CD4-positive, alpha-beta memory T cell (primary cell): ENCODE results near the gene GNPDA2. TPM values are rescaled to one million over a fixed set of nuclear protein-coding genes. Genes with fewer than 3 reads are reported as not detected.
A peak's percentile ranks its signal among the peaks of the same experiment; 100 is the strongest.

Experiments used
- CTCF ChIA-PET: fragments of 350-600 bp; sonication (Branson Sonifier 250); formaldehyde crosslinking; loops from one replicate; lab custom pipeline; 2021; ENCODE audit warnings: inconsistent platforms; ENCODE audit not compliant: partially characterized antibody; lab: Charles Lee
- POLR2A ChIA-PET: fragments of 350-600 bp; sonication (Branson Sonifier 250); formaldehyde crosslinking; loops from one replicate; lab custom pipeline; 2021; ENCODE audit not compliant: partially characterized antibody; lab: Charles Lee
- DNase-seq, 5 donors: peaks; one replicate each; pipeline versions ENCODE4 v3.0.0 to v3.0.0-alpha.2; 2020 to 2022; ENCODE audit warnings: mixed read lengths in 1 of 5
- H3K27ac ChIP-seq: one replicate; pipeline ENCODE4 v1.7.0; 2013; ENCODE audit warnings: low read depth, low read length
- H3K27me3 ChIP-seq: 2 replicates; pipeline ENCODE4 v1.7.0; 2013; ENCODE audit warnings: mild to moderate bottlenecking, low read length, moderate library complexity; ENCODE audit not compliant: insufficient read depth
- H3K36me3 ChIP-seq: 2 replicates; pipeline ENCODE4 v1.7.0; 2013; ENCODE audit warnings: mild to moderate bottlenecking, low read length, moderate library complexity; ENCODE audit not compliant: insufficient read depth
- H3K4me1 ChIP-seq: 2 replicates; pipeline ENCODE4 v1.7.0; 2013; ENCODE audit warnings: mild to moderate bottlenecking, low read length, moderate library complexity; ENCODE audit not compliant: insufficient read depth
- H3K4me3 ChIP-seq, 2 donors: one replicate each; pipeline ENCODE4 v1.7.0; 2013; ENCODE audit warnings: low read length in 2 of 2, mild to moderate bottlenecking in 1 of 2
- H3K9me3 ChIP-seq, 2 donors: one replicate each; pipeline ENCODE4 v1.7.0; 2013; ENCODE audit warnings: low read length in 2 of 2, control low read depth in 1 of 2; ENCODE audit not compliant: control insufficient read depth in 1 of 2
- H3K27ac Mint-ChIP-seq, 7 donors: one replicate each; pipeline ENCODE4 v1.8.0; 2020 to 2021; ENCODE audit warnings: mixed read lengths in 7 of 7, mild to moderate bottlenecking in 6 of 7, inconsistent platforms in 3 of 7, moderate library complexity in 3 of 7
- H3K27me3 Mint-ChIP-seq, 2 donors: one replicate each; pipeline ENCODE4 v1.8.0; 2020 to 2021; ENCODE audit warnings: mixed read lengths in 2 of 2
- H3K36me3 Mint-ChIP-seq, 2 donors: one replicate each; pipeline ENCODE4 v1.8.0; 2020 to 2021; ENCODE audit warnings: mixed read lengths in 2 of 2, inconsistent platforms in 1 of 2, mild to moderate bottlenecking in 1 of 2
- H3K4me1 Mint-ChIP-seq, 4 donors: one replicate each; pipeline ENCODE4 v1.8.0; 2020 to 2021; ENCODE audit warnings: mixed read lengths in 4 of 4, mild to moderate bottlenecking in 1 of 4
- H3K4me3 Mint-ChIP-seq, 8 donors: one replicate each; pipeline ENCODE4 v1.8.0; 2020 to 2021; ENCODE audit warnings: mixed read lengths in 8 of 8, mild to moderate bottlenecking in 7 of 8, moderate library complexity in 6 of 8, inconsistent platforms in 3 of 8
- H3K9me3 Mint-ChIP-seq, 8 donors: one replicate each; pipeline ENCODE4 v1.8.0; 2020 to 2021; ENCODE audit warnings: mixed read lengths in 8 of 8, mild to moderate bottlenecking in 5 of 8, inconsistent platforms in 3 of 8, moderate library complexity in 1 of 8
- intact Hi-C: fragments of 100-400 bp; cut with micrococcal nuclease; formaldehyde crosslinking; loops from one replicate; pipeline ENCODE4 v1.15.1; 2023
- polyA plus RNA-seq, 2 donors: library from polyadenylated mRNA; unstranded; fragments of 300-500 nt; fragmentation: Illumina TruSeq; gene quantifications; one replicate each; pipeline ENCODE4 v1.2.3, GENCODE V29; 2021
- total RNA-seq, 2 experiments: library from RNA; stranded (reverse); gene quantifications; one replicate each; pipeline ENCODE4 v1.2.3, GENCODE V29; 2021

The GNPDA2 gene
- total and polyA plus RNA-seq, 4 experiments from 2014 or later, result 12.5 to 23.5 (median 17.8) TPM

DNA sequence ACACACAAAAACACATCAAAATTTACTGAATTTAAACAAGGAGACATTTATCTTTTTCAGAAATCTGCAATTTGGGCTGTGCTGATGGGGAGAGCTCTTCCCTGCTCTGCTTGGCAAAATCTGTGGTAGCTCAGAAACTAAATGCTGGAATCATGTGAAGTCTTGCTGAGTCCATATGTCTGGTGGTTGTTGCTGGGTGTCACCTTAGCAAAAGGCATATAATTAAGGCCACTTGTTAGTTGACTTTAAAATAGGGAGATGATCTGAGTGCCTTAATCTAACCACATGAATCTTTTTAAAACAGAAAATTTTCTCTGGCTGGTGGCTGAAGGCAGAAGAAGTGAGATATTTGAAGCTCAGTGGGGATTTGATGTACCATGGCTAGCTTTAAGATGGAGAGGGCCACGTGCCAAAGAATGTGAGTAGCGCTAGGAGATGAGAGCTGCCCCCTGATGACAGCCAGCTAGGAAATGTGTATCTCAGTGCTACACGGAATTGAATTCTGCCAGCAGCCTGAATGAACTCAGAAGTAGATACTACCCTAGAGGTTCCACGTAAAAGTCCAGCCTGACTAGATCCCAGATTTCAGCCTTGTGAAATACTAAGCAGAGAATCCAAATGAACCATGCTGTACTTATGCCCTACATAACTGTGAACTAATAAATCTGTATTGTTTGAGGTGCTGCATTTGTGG lies 55.7 kb downstream of the GNPDA2 start:
- no peaks in the 10 kb centered on the region for H3K4me1 ChIP-seq
- H3K27me3 Mint-ChIP-seq, result peaks cover 3 to 4% of the 10 kb centered on the region in 2 donors
- no peaks in the 10 kb centered on the region for H3K36me3 ChIP-seq
- no peak overlapping the region for H3K27ac ChIP-seq
- no peak overlapping the region for H3K4me3 Mint-ChIP-seq
- H3K36me3 Mint-ChIP-seq, result no peaks in the 10 kb centered on the region
- H3K4me1 Mint-ChIP-seq, result no peaks in the 10 kb centered on the region
- H3K27ac Mint-ChIP-seq, result no peak overlapping the region
- H3K9me3 ChIP-seq, result no peaks in the 10 kb centered on the region
- no peak overlapping the region for H3K4me3 ChIP-seq
- DNase-seq, result no peak
- no peaks in the 10 kb centered on the region for H3K9me3 Mint-ChIP-seq
- no peaks in the 10 kb centered on the region for H3K27me3 ChIP-seq
- CTCF ChIA-PET, result no interaction called here
- POLR2A ChIA-PET, result no interaction called here
- intact Hi-C loops, result no loop called here

DNA sequence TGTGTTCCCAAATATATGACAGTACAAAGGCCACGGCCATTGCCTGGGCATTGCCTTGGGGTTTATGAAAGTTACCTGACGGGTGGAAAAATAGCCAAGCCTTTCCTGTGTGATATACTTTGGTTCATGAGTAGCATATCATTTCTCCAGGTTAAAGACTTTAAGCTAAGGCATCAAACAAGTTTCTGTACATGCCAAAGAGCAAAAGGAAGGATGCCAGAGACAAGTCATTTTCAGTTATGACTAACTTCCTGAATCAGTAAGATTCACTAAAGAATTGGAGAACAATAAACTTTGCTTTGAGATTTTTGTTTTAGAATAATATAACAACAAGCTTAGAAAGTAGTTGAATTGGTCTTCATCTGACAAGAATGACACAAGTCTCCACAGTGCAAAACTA lies 57.8 kb downstream of the GNPDA2 start:
- Mint-ChIP-seq H3K27me3 (peaks cover 3 to 4% of the 10 kb centered on the region in 2 donors), H3K4me3 (no peak overlapping the region), H3K27ac (no peak overlapping the region), H3K9me3 (no peaks in the 10 kb centered on the region), H3K4me1 (no peaks in the 10 kb centered on the region), H3K36me3 (no peaks in the 10 kb centered on the region)
- Histone ChIP-seq H3K4me3 (no peak overlapping the region), H3K9me3 (no peaks in the 10 kb centered on the region), H3K36me3 (no peaks in the 10 kb centered on the region), H3K27ac (no peak overlapping the region), H3K27me3 (no peaks in the 10 kb centered on the region), H3K4me1 (no peaks in the 10 kb centered on the region)
- ChIA-PET POLR2A (interaction anchor here (1.2 kb wide), 1 partner anchor 9 kb away, joined by 3 read pairs; the partner anchor contains the start of gene GUF1), CTCF (no interaction called here)
- no peak for DNase-seq
- intact Hi-C loops, result no loop called here

DNA sequence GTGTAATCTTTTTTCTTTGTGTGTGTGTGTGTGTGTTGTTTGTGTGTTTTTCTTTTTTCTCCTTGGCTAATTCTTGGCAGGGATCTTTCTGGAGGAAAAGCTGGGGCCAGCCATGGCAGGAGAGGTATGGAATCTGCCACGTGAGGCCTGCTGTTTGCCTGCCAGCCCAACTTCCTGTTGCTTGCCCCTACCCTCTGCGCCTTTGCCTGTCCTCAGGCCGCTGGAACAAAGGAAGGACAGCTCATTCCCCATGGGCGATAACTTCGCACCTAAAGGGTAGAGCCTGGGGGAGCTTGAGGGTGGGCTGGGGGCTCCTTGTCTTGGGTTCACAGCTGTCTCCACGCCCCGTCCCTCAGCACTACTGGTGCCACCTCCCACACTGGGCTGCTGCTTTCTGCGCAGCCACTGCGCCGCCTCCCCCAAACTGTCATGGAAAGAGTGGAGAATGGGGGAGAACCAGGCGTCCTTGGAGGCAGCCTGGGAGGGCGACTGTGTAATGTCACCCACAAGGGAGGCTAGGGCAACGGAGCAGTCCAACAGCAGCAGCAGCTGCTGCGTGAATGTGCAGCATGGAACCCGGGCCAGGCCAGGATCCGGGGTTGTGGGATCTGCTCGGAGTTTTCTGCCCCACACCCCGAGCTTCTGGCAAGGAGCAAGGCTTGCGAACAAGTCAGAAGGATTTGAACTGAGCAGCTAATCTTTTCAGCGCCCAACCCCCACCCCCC lies 62.7 kb downstream of the GNPDA2 start:
- H3K27me3 ChIP-seq, result no peaks in the 10 kb centered on the region
- Mint-ChIP-seq H3K4me1 (no peaks in the 10 kb centered on the region), H3K36me3 (no peaks in the 10 kb centered on the region), H3K27me3 (peaks cover 2 to 10% of the 10 kb centered on the region in 2 donors), H3K9me3 (no peaks in the 10 kb centered on the region), H3K27ac (no peak overlapping the region), H3K4me3 (no peak overlapping the region)
- no peak for DNase-seq
- no peaks in the 10 kb centered on the region for H3K4me1 ChIP-seq
- no peak overlapping the region for H3K27ac ChIP-seq
- POLR2A ChIA-PET, result no interaction called here
- H3K9me3 ChIP-seq, result no peaks in the 10 kb centered on the region
- CTCF ChIA-PET, result no interaction called here
- H3K4me3 ChIP-seq, result no peak overlapping the region
- intact Hi-C loops, result no loop called here
- H3K36me3 ChIP-seq, result no peaks in the 10 kb centered on the region

DNA sequence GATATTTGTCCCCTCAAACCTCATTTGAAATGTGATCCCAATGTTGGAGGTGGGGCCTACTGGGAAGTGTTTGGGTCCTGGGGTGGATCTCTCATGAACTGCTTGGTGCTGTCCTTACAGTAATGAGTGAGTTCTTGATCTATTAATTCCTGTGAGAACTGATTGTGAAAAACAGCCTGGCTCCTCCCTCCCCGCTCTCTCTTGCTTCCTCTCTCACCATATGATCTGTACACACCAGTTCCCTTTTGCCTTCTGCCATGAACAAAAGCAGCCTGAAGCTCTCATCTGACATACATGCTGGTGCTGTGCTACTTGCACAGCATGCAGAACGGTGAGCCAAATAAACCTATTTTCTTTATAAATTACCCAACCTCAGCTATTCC lies 63.7 kb downstream of the GNPDA2 start:
- Mint-ChIP-seq H3K4me3 (no peak overlapping the region), H3K36me3 (no peaks in the 10 kb centered on the region), H3K27ac (peak overlapping the region in 2 of 7 donors; percentile 7 to 20), H3K9me3 (no peaks in the 10 kb centered on the region), H3K4me1 (no peaks in the 10 kb centered on the region), H3K27me3 (peaks cover 0 to 9% of the 10 kb centered on the region in 2 donors)
- no peak for DNase-seq
- H3K27ac ChIP-seq, result no peak overlapping the region
- no peaks in the 10 kb centered on the region for H3K4me1 ChIP-seq
- no peaks in the 10 kb centered on the region for H3K27me3 ChIP-seq
- POLR2A ChIA-PET, result no interaction called here
- no peaks in the 10 kb centered on the region for H3K9me3 ChIP-seq
- H3K4me3 ChIP-seq, result no peak overlapping the region
- H3K36me3 ChIP-seq, result no peaks in the 10 kb centered on the region
- intact Hi-C loops, result no loop called here
- CTCF ChIA-PET, result no interaction called here

DNA sequence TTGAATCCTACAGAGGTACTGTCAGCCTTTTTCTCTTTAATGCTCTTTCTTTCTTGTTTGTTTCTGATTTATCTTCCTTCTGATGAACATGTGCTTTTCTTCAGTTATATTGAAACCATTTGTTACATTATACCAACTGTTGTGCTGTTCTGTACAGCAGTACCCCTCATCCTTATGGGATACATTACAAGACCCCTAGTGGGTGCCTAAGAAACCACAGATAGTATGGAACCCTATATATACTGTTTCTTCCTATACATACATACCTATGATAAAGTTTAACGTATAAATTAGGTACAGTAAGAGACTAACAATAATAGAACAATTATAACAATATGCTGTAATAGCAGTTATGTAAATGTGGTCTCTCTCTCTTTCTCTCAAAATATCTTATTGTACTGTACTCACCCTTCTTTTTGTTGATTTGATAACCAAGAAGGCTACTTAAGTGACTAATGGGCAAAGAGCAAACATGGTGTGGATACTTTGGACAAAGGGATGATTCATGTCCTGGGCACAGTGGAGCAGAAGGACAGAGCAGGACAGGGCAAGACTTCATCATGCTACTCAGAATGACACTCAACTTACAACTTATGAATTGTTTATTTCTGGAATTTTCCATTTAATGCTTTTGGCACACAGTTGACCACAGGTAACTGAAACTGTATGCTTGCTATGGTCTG lies 64.3 kb downstream of the GNPDA2 start:
- no peaks in the 10 kb centered on the region for H3K4me1 Mint-ChIP-seq
- intact Hi-C loops, result no loop called here
- no peak overlapping the region for H3K27ac ChIP-seq
- no peaks in the 10 kb centered on the region for H3K4me1 ChIP-seq
- peaks cover 0 to 7% of the 10 kb centered on the region in 2 donors for H3K27me3 Mint-ChIP-seq
- H3K36me3 ChIP-seq, result no peaks in the 10 kb centered on the region
- H3K36me3 Mint-ChIP-seq, result no peaks in the 10 kb centered on the region
- no peak overlapping the region for H3K4me3 ChIP-seq
- no peak overlapping the region for H3K27ac Mint-ChIP-seq
- DNase-seq, result no peak
- CTCF ChIA-PET, result no interaction called here
- no peaks in the 10 kb centered on the region for H3K9me3 Mint-ChIP-seq
- no peaks in the 10 kb centered on the region for H3K27me3 ChIP-seq
- H3K4me3 Mint-ChIP-seq, result no peak overlapping the region
- no peaks in the 10 kb centered on the region for H3K9me3 ChIP-seq
- POLR2A ChIA-PET, result no interaction called here

DNA sequence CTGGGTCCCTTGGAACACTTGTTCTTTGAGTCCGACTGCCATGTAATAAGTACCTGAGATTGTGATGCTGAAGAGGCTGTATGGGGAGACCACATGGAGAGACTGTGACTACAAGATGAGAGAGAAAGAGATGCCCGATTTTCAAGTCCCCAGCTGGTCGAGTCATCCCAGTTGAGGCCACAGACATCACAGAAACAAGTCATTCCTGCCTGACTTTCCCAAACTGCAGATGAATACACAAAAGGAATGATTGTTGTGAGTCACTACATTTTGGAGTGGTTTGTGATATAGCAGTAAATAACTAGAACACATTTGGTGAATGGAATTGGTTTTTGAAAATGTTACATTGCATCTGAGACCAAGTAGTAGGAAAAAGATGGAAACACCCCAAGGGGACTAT lies 66.0 kb downstream of the GNPDA2 start:
- intact Hi-C loops, result no loop called here
- H3K4me1 Mint-ChIP-seq, result no peaks in the 10 kb centered on the region
- H3K9me3 Mint-ChIP-seq, result no peaks in the 10 kb centered on the region
- ChIA-PET CTCF (no interaction called here), POLR2A (no interaction called here)
- H3K4me3 Mint-ChIP-seq, result no peak overlapping the region
- Histone ChIP-seq H3K4me3 (no peak overlapping the region), H3K9me3 (no peaks in the 10 kb centered on the region), H3K36me3 (no peaks in the 10 kb centered on the region), H3K27me3 (no peaks in the 10 kb centered on the region), H3K27ac (no peak overlapping the region), H3K4me1 (no peaks in the 10 kb centered on the region)
- peaks cover 0 to 7% of the 10 kb centered on the region in 2 donors for H3K27me3 Mint-ChIP-seq
- no peaks in the 10 kb centered on the region for H3K36me3 Mint-ChIP-seq
- DNase-seq, result no peak
- no peak overlapping the region for H3K27ac Mint-ChIP-seq

DNA sequence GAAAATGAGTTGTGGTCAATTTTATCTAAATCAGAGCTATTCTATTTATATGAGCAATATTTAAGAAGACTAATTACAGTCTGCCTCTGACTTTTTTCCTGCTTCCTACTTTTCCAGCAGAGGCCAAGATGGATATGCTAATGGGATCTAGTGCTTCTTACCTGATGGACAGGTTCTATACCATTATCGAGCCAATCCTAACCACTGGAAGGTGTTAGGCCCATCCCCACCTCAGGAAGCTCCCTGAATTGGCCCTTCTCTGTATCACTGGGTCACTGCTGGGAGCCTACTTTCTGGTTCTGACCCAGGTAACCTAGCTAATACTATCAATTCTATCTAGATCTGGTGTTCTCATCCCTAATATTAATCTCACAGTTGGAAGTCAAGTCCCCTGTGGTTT lies 74.4 kb downstream of the GNPDA2 start:
- peaks cover 0 to 3% of the 10 kb centered on the region in 2 donors for H3K27me3 Mint-ChIP-seq
- no peaks in the 10 kb centered on the region for H3K36me3 Mint-ChIP-seq
- no peak overlapping the region for H3K27ac Mint-ChIP-seq
- Histone ChIP-seq H3K27me3 (no peaks in the 10 kb centered on the region), H3K4me3 (no peak overlapping the region), H3K9me3 (no peaks in the 10 kb centered on the region), H3K36me3 (no peaks in the 10 kb centered on the region), H3K27ac (no peak overlapping the region), H3K4me1 (no peaks in the 10 kb centered on the region)
- H3K9me3 Mint-ChIP-seq, result no peaks in the 10 kb centered on the region
- ChIA-PET CTCF (no interaction called here), POLR2A (no interaction called here)
- no peak for DNase-seq
- H3K4me1 Mint-ChIP-seq, result no peaks in the 10 kb centered on the region
- H3K4me3 Mint-ChIP-seq, result no peak overlapping the region
- intact Hi-C loops, result no loop called here
